HEK293T (cell line): ENCODE data around the gene CATSPERD.
A peak's percentile ranks its signal among the peaks of the same experiment; 100 is the strongest.

ENCODE experiments used
- ARNT ChIP-seq: fragments of 450-650 bp; IDR thresholded peaks from 2 replicates; pipeline ENCODE4 v1.6.1; 2017; ENCODE audit warnings: mild to moderate bottlenecking
- BHLHE40 ChIP-seq: fragments of 450-650 bp; IDR thresholded peaks from 2 replicates; pipeline ENCODE4 v1.6.1; 2016; ENCODE audit warnings: mild to moderate bottlenecking, moderate library complexity, borderline replicate concordance
- CTBP1 ChIP-seq: fragments of 450-650 bp; IDR thresholded peaks from 2 replicates; pipeline ENCODE4 v1.6.1; 2016; ENCODE audit warnings: borderline replicate concordance
- FOXA1 ChIP-seq: fragments of 450-650 bp; IDR thresholded peaks from 2 replicates; pipeline ENCODE4 v1.6.1; 2016; ENCODE audit warnings: mild to moderate bottlenecking
- HDGF ChIP-seq: fragments of 450-650 bp; IDR thresholded peaks from 2 replicates; pipeline ENCODE4 v1.6.1; 2017; ENCODE audit warnings: antibody characterized with exemption, borderline replicate concordance
- L3MBTL2 ChIP-seq: fragments of 450-650 bp; conservative IDR thresholded peaks from 2 replicates; pipeline ENCODE4 v1.6.1; 2016; ENCODE audit warnings: mild to moderate bottlenecking
- LEF1 ChIP-seq: fragments of 450-650 bp; IDR thresholded peaks from 2 replicates; pipeline ENCODE4 v1.6.1; 2017; ENCODE audit warnings: mild to moderate bottlenecking, borderline replicate concordance
- SP1 ChIP-seq: fragments of 450-650 bp; IDR thresholded peaks from 2 replicates; pipeline ENCODE4 v1.6.1; 2017
- SUZ12 ChIP-seq: fragments of 450-650 bp; IDR thresholded peaks from 2 replicates; pipeline ENCODE4 v1.6.1; 2016; ENCODE audit warnings: mild to moderate bottlenecking
- TARDBP ChIP-seq: fragments of 450-650 bp; IDR thresholded peaks from 2 replicates; pipeline ENCODE4 v1.6.1; 2016
- ZNF384 ChIP-seq: fragments of 450-650 bp; IDR thresholded peaks from 2 replicates; pipeline ENCODE4 v1.6.1; 2016
- TF ChIP-seq, protein P1 (sequence below): fragments of 450-650 bp; IDR thresholded peaks from 2 replicates; pipeline ENCODE4 v1.6.1; 2016

DNA sequence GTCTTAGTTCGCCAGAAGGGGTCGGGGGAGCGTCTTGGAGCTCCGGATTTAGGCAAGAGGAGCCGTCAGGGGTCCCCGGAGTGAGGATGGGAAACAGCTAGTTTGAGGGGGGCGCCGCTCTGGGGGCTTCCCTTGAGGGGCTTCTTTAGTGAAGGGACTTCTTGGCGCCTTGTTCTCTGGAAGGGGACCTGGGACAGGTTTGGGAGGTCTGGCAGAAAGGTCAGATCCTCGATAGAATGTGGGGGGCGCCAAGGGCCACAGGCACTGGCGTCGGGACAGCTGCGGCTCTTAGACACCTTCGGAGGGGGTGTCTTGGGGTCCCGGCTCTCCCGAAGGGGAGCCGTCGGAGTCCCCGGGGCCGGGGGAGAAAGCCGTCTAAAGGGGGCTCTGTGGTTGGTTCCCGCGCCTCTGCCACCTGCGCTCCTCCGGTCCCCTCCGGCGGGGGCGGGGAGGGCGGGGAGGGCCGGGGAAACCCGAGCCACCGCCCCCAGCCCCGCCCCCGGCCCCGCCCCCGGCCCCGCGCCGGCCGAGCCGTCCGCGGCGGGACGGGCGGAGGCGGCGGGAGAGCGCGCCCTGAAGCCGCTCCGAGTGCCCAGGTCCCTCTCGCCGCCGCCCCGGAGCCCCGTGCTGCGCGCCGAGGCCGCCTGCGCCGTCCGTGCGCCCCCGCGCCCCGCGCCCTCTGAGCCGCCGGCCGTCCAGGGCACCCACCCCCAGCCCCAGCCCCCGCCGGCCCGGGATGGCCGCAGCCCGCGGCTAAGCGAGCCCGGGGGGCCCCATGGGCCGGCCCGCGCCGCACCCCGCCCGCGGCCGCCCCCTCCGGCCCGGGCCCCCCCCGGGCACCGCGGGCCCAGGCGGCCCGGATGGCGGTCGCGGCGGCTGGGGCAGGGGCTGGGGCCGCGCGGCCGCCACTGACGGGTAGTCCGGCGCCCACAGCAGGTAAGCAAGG lies 84.4 kb downstream of the CATSPERD start, which contains the start of gene NRTN:
- TF ChIP-seq, protein P1, sequence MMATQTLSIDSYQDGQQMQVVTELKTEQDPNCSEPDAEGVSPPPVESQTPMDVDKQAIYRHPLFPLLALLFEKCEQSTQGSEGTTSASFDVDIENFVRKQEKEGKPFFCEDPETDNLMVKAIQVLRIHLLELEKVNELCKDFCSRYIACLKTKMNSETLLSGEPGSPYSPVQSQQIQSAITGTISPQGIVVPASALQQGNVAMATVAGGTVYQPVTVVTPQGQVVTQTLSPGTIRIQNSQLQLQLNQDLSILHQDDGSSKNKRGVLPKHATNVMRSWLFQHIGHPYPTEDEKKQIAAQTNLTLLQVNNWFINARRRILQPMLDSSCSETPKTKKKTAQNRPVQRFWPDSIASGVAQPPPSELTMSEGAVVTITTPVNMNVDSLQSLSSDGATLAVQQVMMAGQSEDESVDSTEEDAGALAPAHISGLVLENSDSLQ = no peak
- no peak for TF ChIP-seq SP1
- no peak for TF ChIP-seq BHLHE40
- no peak for TF ChIP-seq TARDBP
- TF ChIP-seq LEF1 = no peak
- no peak for TF ChIP-seq HDGF
- no peak for TF ChIP-seq SUZ12
- TF ChIP-seq FOXA1 = no peak
- TF ChIP-seq ZNF384 = no peak
- TF ChIP-seq ARNT = no peak
- 0 out of 2 replicates have a peak, but pooled peaks have one; percentile 21 for TF ChIP-seq L3MBTL2
- TF ChIP-seq CTBP1 = no peak
